ENCODE data around the gene RASGEF1B.
A peak's percentile ranks its signal among the peaks of the same experiment; 100 is the strongest.
"Not testable (repeated sequence)": the region's sequence is repeated elsewhere in the genome, so short reads cannot be mapped to it uniquely, and the experiment has no call there.

The RASGEF1B gene

DNA sequence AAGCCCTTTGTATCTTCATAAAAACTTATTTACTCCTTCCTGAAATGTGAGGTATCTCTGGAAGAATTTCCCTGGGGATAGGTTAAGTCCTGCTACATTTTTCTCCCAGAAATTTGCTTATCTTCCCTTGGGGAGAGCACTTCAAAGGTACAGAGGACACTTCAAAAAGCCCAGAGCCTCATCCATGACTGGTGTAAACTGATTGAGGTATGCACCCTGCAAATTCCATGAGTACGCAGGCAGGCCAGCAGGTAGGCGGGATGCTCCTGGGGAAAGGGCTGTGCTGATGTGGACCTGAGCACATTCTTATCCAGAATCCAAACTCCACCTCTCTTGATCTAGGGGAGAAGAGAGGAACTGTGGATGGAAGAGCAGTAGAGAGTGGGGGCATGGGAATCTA lies 26.3 kb upstream of the RASGEF1B start:
- no peak for DNase-seq (ENCODE audit: low read depth)

DNA sequence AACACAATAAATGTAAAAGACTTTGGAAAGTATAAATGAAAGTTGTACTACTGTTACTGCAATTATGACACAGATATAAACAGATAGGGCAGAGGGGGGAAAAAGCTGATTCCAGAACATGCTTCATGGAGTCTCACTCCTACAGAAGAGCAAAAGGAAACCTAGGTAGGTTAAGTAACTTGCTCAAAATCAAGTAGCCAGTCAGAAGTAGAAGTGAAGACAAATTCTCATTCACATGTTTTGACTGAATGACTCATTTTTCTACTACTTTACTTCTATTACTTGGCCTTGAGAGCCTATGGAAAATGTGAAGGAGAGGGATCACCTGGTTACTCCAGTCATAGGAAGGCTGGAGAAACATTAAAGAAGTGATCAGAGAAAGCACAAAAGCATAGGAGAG lies 23.6 kb upstream of the RASGEF1B start:
- DNase-seq (ENCODE audit: low read depth): no peak

DNA sequence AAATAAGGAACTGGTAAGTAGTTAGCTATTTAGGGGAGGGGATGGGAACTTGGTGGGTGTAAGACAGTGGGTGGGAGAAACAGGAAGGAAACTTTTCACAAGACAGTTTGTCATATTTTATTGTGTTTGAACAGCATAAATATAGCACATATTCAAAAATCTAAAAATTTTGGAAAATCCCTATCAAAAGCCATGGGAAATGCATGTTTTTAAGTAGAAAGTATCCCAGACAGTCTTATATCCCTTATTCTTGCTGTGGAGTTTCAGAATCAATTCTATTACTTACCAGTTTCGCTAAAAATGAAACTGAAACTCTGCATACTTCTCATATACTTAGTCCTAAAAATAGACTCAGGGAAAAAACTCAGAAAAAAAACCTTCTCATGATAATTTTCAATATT lies 22.3 kb upstream of the RASGEF1B start:
- no peak for DNase-seq (ENCODE audit: low read depth)

DNA sequence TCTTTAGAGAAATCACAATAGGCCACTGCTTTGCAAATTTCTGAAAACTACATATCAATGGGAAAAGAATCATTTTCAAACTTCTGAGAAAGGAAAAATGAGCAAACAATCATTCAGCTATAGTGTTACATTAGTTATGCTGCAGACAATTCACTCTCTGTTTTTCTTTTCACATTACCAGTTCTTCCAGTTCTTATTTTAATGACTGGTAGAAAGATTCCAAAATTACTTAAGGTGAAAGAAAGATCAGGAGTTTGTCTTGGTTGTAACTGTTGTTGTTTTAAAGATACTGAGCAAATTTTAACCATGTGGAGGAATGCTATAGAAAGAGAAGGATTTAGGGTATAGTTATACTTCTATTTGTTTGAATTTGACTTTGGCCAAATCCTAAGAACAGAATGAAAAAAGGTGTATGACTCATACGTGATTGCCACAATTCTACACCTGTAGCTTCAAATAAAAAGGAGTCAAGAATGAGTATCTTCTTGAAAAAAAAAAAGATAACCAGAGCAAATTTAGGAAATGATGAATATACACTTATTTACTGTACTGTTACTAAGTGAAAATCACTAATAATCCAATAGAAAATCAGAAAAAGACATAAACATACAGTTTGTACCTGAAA lies 21.0 kb upstream of the RASGEF1B start:
- DNase-seq (ENCODE audit: low read depth): no peak

DNA sequence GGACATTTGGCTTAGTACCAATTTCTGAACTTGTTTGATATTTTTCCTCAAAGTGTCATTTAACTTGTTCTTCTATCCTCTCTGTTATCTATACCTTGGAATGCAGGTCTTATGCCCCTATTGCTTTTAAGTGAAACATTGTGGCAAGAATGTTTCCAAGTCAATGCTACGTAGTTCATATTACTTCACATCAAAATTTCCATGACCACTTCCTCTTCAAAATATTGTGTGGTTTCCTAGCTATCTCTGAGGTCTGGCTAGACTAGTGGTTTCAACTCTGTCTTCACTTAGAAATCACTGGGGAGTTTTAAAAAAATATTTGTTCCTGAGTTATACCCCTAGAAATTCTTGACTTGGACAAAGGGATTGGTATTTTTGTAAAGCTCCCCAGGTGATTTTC lies 20.2 kb upstream of the RASGEF1B start:
- no peak for DNase-seq (ENCODE audit: low read depth)

DNA sequence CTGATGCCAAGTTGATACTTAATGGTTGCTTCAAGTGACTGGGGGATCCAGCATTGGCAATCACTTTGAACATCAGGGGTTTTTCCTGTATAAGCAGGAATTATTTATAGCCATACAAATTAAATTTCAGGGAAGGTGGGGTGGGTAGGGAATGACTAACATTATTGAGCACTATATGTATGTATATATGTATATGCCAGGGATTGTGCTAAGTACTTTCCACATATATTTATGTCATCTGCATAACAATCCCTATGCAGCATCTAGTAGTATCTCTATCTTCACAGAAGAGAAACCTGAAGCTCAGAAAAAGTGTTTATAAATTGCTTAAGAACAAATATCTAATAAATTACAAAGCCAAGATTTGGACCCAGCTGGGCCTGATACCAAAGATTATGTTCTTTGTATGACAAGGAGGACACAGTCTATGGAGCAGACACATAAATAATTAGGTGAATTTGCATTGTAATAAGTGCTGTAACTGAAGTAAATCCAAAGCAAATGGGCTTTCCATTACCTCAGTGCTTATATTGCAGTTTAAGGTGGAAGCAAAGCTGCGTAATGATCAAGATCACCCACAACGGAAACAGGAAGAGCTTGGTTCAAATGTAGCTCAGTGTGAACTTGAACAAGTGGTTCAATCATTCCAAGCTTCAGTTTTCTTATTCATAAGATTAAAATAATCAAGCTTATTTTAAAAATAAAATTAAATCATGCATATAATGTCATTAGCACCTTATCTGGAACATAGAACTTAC lies 18.9 kb upstream of the RASGEF1B start:
- DNase-seq (ENCODE audit: low read depth): no peak

DNA sequence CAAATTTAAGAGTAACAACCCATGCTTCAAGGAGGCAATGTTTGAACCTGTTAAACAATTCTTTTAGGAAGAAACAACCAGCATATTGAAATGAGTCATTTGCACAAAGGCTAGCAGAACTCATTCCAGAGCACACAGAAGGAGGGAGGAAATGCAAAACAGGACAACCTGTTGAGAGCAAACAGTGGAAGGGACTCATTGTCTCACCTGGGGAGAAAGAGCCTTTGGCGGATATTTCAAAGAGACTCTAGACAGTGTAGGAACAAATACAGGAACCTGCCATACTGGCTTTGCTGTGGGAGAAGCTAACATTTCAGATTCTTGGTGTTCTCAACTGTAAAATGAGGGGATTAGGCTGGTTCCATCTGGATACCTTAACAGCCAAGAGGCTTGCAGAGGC lies 14.8 kb upstream of the RASGEF1B start:
- DNase-seq (ENCODE audit: low read depth): no peak

DNA sequence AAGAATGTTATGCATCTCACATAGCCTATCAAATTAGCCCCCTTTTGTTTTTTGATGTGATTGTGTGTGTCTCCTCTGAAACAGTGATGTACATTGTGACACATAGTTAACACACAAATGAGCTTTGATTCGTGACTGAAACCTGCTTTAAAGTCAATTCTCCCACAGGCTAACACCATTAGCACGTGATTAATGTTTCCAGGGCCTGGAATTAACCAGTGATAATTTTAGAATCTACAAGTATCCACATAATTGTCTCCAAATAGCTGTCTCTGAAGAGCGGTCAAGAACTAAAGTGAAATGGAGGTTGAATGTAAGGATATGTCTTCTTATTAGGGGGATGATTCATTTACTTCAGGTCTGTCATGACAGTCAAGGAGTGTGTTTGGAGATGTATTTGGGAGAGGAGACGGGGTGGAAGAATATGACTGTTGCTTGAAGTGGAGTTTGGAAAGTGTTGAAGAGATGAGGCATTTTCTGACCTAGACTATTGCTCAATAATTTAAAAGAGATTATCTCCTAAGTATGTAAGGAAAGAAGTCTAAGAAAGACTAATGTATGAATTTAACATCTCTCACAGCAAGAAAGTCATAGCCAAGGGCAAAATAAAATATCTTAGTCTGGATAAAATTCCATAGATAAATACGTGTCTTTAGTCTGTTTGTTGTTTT lies 13.7 kb upstream of the RASGEF1B start:
- DNase-seq (ENCODE audit: low read depth): no peak

DNA sequence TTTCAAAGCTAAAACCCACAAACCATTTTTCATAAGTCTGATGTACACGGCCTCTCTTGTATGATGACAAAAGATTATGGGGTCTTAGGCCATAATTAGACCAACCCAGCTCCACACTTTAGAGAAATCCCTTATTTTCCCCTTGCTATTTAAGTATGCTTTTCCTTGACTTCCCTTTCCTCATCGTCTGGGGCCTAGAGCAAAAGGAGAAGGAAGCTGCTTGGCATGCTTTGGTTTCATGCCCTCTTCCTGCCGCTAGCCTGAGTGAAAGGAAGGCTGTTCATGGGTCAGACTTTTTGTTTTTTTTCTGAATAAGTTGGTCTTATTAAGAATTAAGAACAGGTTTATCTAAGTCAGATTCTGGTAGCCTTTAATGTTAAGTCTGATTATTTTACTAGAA lies 10.6 kb upstream of the RASGEF1B start:
- DNase-seq (ENCODE audit: low read depth): no peak

DNA sequence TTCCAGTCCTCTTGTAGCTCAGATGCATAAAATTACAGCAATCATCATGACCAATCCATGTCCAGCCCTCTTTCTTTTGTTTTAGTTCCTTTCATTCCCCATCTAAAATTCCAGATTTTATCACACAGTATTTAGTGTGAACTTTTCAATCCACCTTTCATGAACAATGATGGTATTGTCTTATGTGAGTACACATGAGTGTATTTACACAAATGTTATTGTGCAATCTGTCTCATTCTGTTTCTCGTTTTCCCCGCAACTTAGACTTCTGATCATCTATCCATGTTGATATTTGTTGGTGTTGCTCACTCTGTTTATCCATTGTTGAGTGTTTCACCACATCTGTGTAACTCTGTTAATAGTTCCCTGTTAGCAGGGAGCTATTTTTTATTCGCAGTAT lies 9.4 kb upstream of the RASGEF1B start:
- no peak for DNase-seq (ENCODE audit: low read depth)

DNA sequence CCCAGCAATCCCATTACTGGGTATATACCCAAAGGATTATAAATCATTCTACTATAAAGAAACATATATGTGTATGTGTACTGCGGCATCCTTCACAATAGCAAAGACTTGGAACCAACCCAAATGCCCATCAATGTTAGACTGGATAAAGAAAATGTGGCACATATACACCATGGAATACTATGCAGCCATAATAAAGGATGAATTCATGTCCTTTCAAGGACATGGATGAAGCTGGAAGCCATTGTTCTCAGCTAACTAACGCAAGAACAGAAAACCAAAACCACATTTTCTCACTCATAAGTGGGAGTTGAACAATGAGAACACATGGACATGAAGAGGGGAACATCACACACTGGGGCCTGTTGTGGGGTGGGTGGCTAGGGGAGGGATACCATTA lies 7.9 kb upstream of the RASGEF1B start:
- DNase-seq (ENCODE audit: low read depth): not testable (repeated sequence)

DNA sequence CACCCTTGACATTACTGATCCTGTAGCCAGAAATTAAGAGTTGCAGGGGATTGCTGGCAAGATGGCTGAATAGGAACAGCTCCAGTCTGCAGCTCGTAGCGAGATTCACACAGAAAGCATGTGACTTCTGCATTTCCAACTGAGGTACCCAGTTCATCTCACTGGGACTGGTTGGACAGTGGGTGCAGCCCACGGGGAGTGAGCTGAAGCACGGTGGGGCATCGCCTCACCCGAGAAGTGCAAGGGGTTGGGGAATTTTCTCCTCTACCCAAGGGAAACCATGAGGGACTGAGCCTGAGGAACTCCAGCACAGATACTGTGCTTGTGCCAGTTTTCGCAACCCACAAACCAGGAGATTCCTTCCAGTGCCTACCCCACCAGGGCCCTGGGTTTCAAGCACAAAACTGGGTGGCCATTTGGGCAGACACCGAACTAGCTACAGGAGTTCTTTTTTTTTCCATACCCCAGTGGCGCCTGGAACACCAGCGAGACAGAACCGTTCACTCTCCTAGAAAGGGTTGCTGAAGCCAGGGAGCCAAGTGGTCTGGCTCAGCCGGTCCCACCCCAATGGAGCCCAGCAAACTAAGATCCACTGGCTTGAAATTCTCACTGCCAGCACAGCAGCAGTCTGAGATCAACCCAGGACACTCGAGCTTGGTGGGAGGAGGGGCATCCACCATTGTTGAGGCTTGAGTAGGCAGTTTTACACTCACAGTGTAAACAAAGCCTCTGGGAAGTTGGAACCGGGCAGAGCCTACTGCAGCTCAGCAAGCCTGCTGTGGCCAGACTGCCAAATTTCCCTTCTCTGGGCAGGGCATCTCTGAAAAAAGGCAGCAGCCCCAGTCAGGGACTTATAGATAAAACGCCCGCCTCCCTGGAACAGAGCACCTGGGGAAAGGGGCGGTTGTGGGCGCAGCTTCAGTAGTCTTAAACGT lies 1.9 kb upstream of the RASGEF1B start:
- not testable (repeated sequence) for DNase-seq (ENCODE audit: low read depth)

DNA sequence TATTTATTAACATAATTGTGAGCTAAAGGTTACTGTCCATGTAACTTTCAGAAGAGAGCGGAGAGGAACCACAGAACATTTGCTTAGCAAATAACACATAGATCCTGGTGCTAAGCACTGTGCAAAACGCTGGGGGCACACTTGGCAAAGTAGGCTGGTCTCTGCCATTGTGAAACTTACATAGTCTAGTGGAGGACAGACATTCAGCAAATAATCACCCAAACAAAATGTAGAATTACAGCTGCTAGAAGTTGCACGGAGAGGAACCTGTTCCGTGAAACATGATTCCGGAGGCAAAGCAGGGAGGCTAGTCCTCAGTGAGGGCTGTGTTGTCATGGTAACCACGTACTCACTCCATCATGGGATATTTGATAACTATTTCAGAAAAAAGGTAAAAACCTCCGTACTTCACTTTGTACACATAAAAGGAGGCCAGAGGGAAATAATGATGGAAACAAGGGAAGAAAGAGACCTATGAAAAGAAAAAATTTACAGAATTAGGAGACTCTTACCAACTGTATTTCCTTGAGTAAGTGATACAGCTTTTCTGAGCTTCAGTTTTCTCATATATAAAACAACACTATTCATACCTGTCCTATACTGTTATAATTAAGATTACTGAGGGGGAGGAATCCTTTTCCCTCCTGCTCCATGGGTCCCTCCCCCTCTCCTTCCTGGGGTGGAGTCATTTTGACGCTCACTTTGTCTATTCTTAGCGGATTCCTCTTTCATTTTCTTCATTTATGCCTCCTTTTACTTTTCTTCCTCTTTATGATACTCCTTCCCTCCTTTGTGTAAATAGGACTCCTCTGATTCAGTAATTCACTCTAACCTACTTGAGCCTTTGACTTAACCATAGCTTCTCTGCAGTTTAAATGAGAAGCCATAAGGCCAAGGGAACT lies 825 bp upstream of the RASGEF1B start:
- no peak for DNase-seq (ENCODE audit: low read depth)

DNA sequence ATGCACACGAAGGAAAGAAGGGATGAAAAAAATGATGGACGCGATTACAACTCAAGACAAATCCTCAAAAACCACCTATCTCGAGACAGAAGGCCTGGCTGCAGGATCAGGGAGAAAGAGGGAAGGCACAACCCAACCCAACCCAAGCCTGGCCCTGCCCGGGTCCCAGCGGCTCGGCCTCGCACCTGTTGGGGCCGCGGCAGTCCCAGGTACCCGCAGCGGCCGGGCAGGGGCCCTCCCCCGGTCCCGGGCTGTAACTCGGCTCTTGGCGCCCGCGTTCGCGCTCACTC lies 464 bp downstream of the RASGEF1B start:
- DNase-seq (ENCODE audit: low read depth): no peak

DNA sequence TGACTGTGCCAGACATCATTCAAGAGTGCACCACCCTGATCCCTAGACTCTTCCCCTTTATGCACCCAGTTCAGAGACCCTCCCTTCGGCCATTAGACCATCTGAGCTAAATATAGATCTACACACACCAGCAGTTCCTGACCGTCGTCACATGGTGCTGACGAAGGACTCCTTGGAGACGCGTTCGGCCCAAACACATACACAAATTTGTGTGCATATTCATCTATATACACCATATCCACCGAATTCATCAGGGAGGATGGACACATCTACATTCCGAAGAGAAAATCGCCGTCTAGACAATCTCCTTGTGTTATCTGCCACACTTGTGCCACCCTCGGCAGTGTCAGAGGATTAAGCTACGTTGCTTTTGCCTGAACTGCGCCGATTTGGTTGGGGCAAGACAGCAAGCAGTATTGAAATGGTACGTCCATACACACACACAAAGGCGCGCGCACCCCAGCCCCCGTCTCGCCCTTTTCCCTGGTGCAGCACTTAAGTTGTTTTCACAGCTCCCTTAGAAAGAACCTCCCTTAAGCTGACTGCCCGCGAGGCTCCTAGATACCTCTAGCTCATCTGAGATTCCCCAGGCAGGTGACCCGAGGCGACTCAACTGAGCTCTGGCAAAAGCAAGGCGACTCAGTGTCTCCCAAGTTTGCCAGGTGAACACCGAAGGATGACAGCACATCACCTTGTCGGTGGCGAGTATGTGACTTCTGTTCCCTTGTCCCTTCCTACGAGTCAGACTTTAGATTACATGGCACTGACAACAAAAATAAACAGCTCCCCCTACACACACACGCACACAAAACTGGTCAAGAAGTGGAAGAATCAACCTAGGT lies 1.0 kb downstream of the RASGEF1B start:
- no peak for DNase-seq (ENCODE audit: low read depth)

DNA sequence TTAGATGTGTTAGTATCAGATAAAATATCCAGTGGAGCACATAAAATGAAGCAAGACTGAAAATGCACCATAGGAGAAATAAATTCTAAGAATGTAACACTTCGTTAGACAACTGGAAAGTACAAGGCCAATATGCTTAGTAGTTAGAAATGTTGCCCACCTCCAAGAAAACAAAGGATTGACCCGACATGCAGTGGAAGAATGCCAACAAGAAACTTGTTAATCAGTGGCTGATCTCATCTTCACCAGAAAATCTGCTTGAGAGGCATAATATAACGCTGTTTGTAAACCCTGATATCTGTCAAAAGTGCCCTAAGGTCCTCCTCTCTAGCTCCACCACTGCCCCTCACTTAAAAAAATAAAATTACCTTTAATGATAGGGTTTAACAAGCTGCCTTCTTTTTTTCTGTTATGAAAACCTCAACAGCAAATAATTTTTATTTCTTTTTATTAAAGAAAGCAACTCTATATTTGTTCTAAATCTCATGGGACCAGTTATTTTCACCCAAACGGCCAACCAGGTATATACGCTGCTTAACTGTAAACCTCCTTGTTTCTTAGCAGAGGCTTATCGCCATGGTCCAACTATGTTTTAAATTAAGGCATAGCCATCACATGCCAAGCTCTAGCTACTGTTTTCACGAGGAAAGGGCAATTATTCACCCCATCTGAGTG lies 1.8 kb downstream of the RASGEF1B start:
- DNase-seq (ENCODE audit: low read depth): no peak

DNA sequence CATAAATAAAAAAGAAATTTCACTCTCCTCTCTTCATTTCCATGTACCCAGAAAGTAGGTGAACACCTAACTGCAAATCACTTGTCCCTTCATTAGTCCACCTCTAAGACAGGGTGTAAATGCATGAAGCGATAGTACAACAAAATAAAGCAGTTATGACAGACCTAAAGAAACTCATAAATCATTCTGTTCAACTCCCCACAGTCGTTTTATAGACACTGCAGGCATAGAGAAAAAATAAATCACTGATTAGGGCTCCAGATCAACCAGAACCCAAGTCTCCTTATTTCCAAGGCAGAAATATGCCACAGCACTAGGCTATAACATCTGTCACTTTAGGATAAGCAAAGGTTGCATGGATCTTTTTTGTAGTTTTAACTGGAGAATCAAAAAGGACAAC lies 3.0 kb downstream of the RASGEF1B start:
- DNase-seq (ENCODE audit: low read depth): no peak

DNA sequence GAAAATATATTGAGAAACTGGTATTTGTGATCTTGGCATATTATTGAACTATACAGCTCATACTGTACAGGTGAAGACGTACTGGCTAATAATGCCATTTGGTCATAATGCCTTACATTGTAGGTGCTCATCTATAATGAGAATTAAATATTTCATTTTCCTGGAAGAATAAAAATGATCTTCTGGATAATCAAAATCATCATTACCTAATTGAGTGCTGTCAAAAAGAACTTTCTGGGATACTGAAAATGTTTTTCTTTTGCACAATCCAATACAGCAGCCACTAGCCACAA lies 4.1 kb downstream of the RASGEF1B start:
- no peak for DNase-seq (ENCODE audit: low read depth)

DNA sequence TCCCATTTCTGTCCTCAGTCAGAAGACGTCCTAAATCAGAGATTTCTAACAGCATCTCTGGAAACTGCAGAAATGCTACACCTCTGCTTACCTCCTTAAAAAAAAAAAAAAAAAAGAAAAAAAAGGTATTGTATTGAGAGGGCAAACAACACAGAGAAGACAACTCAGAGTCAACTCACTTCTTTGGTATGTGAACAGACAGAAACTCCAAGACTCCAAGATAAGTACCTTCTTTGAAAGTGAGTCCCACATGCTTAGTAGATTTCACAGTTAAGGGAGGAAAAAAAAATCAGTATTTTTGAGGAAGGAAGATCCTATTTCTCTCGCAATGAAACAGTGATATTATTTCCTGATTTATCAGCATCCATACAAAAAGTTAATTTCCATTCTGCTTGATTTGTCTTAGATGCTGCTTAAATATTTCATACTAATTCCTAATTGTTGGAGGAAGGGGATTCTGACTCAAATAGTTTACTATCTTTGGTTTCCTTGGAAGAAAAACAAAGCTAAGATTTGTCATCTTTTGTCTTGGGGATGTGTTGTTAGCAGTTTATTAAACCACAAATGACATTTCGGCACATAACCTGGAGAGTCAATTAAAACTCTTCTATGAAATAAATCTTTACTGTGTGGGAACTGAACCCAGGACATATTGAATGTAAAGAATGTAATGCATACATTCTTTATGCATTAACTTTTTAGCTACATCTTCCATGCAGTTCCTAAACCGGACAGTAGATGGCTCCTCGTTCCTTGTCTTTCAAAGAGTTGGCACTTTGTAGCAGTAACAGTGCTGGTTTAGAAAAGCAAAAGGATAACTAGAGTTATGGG lies 4.7 kb downstream of the RASGEF1B start:
- DNase-seq (ENCODE audit: low read depth): peak; percentile 54
